Activated CD4-positive, alpha-beta T cell treated with anti-CD3 and anti-CD28 coated beads, Interleukin-2, amount 10 ng/mL, durations not matched to agents 24 days and 14 days (primary cell): Measurements from ENCODE around the gene LEMD2. TPM values are rescaled to one million over a fixed set of nuclear protein-coding genes. Genes with fewer than 3 reads are reported as not detected.

Experiments
- DNase-seq: peaks from one replicate; pipeline ENCODE4 v3.0.0; 2022
- H3K27ac Mint-ChIP-seq: one replicate; pipeline ENCODE4 v1.8.0; 2022; ENCODE audit warnings: mild to moderate bottlenecking, mixed read lengths
- H3K27me3 Mint-ChIP-seq: one replicate; pipeline ENCODE4 v1.8.0; 2022; ENCODE audit warnings: mixed read lengths
- H3K36me3 Mint-ChIP-seq: one replicate; pipeline ENCODE4 v1.8.0; 2022; ENCODE audit warnings: low read depth, mild to moderate bottlenecking, mixed read lengths
- H3K4me1 Mint-ChIP-seq: one replicate; pipeline ENCODE4 v1.8.0; 2021; ENCODE audit warnings: mixed read lengths
- H3K4me3 Mint-ChIP-seq: one replicate; pipeline ENCODE4 v1.8.0; 2022; ENCODE audit warnings: mild to moderate bottlenecking, moderate library complexity, mixed read lengths
- H3K9me3 Mint-ChIP-seq: one replicate; pipeline ENCODE4 v1.8.0; 2021; ENCODE audit warnings: mixed read lengths
- intact Hi-C: fragments of 100-400 bp; cut with micrococcal nuclease; formaldehyde crosslinking; loops from one replicate; pipeline ENCODE4 v1.15.1; 2023
- total RNA-seq: library from RNA; stranded (reverse); gene quantifications from 2 replicates; pipeline ENCODE4 v1.2.3, GENCODE V29; 2022

Gene LEMD2
- total RNA-seq, 1 donor from 2014 or later = 66.4 TPM

GRCh38 chr6:33769248-33769821 is 19.6 kb downstream of the LEMD2 start:
- intact Hi-C loops = loop anchor here (2.0 kb wide), 1 partner anchor 385 kb away; no protein-coding TSS in a partner anchor
- H3K9me3 Mint-ChIP-seq = no peaks in the 10 kb centered on the region
- no peak for DNase-seq
- peaks cover 17% of the 10 kb centered on the region for H3K4me1 Mint-ChIP-seq
- H3K36me3 Mint-ChIP-seq = peaks cover 11% of the 10 kb centered on the region
- no peak overlapping the region for H3K27ac Mint-ChIP-seq
- H3K27me3 Mint-ChIP-seq = peaks cover 5% of the 10 kb centered on the region
- H3K4me3 Mint-ChIP-seq = no peak overlapping the region

- Mint-ChIP-seq H3K9me3 (no peaks in the 10 kb centered on the region), H3K27me3 (peaks cover 5% of the 10 kb centered on the region), H3K4me3 (no peak overlapping the region), H3K27ac (peak overlapping the region; percentile 37), H3K4me1 (peaks cover 17% of the 10 kb centered on the region), H3K36me3 (peaks cover 11% of the 10 kb centered on the region)
- intact Hi-C loops = loop anchor here (2.0 kb wide), 1 partner anchor 386 kb away; no protein-coding TSS in a partner anchor
- peak; percentile 94 for DNase-seq
Measured at GRCh38 chr6:33768644-33769120, 20.2 kb downstream of the LEMD2 start.

- DNase-seq = no peak
- H3K9me3 Mint-ChIP-seq = no peaks in the 10 kb centered on the region
- H3K4me1 Mint-ChIP-seq = peaks cover 13% of the 10 kb centered on the region
- peaks cover 5% of the 10 kb centered on the region for H3K27me3 Mint-ChIP-seq
- H3K4me3 Mint-ChIP-seq = no peak overlapping the region
- intact Hi-C loops = no loop called here
- H3K36me3 Mint-ChIP-seq = peaks cover 5% of the 10 kb centered on the region
- H3K27ac Mint-ChIP-seq = no peak overlapping the region
Measured at GRCh38 chr6:33766921-33767907, 21.7 kb downstream of the LEMD2 start.

GRCh38 chr6:33765368-33765767 is 23.6 kb downstream of the LEMD2 start:
- intact Hi-C loops = no loop called here
- no peaks in the 10 kb centered on the region for H3K9me3 Mint-ChIP-seq

GRCh38 chr6:33764036-33764435 is 24.9 kb downstream of the LEMD2 start:
- Mint-ChIP-seq H3K9me3 (no peaks in the 10 kb centered on the region), H3K27me3 (peaks cover 7% of the 10 kb centered on the region), H3K36me3 (no peaks in the 10 kb centered on the region), H3K4me3 (no peak overlapping the region), H3K27ac (no peak overlapping the region), H3K4me1 (peaks cover 7% of the 10 kb centered on the region)
- intact Hi-C loops = loop anchor here (5.0 kb wide), 2 partner anchors 52 to 177 kb away; partner anchors contain the start of gene UQCC2
- DNase-seq = no peak

More at GRCh38 chr6:33765368-33765767, 23.6 kb downstream of the LEMD2 start:
- Mint-ChIP-seq H3K4me3 (no peak overlapping the region), H3K27ac (no peak overlapping the region), H3K4me1 (peaks cover 7% of the 10 kb centered on the region), H3K27me3 (peaks cover 5% of the 10 kb centered on the region), H3K36me3 (no peaks in the 10 kb centered on the region)
- no peak for DNase-seq

- no peaks in the 10 kb centered on the region for H3K9me3 Mint-ChIP-seq
- H3K4me1 Mint-ChIP-seq = peaks cover 4% of the 10 kb centered on the region
- H3K27ac Mint-ChIP-seq = no peak overlapping the region
- no peak for DNase-seq
- intact Hi-C loops = loop anchor here (5.0 kb wide), 2 partner anchors 51 to 176 kb away; partner anchors contain the start of gene UQCC2
- no peaks in the 10 kb centered on the region for H3K36me3 Mint-ChIP-seq
- no peak overlapping the region for H3K4me3 Mint-ChIP-seq
- H3K27me3 Mint-ChIP-seq = peaks cover 5% of the 10 kb centered on the region
Measured at GRCh38 chr6:33763483-33763882, 25.4 kb downstream of the LEMD2 start.

GRCh38 chr6:33762713-33763112 is 26.2 kb downstream of the LEMD2 start:
- Mint-ChIP-seq H3K4me1 (peaks cover 3% of the 10 kb centered on the region), H3K27me3 (peaks cover 7% of the 10 kb centered on the region), H3K27ac (no peak overlapping the region), H3K4me3 (no peak overlapping the region), H3K9me3 (no peaks in the 10 kb centered on the region), H3K36me3 (no peaks in the 10 kb centered on the region)
- intact Hi-C loops = loop anchor here (5.0 kb wide), 2 partner anchors 50 to 175 kb away; partner anchors contain the start of gene UQCC2
- DNase-seq = no peak

GRCh38 chr6:33761922-33762629 is 26.9 kb downstream of the LEMD2 start:
- Mint-ChIP-seq H3K4me1 (peaks cover 3% of the 10 kb centered on the region), H3K36me3 (no peaks in the 10 kb centered on the region), H3K9me3 (no peaks in the 10 kb centered on the region), H3K27me3 (peaks cover 5% of the 10 kb centered on the region), H3K4me3 (no peak overlapping the region), H3K27ac (no peak overlapping the region)
- intact Hi-C loops = loop anchor here (5.0 kb wide), 2 partner anchors 50 to 175 kb away; partner anchors contain the start of gene UQCC2
- DNase-seq = peak; percentile 83

- peaks cover 4% of the 10 kb centered on the region for H3K27me3 Mint-ChIP-seq
- H3K4me1 Mint-ChIP-seq = peaks cover 3% of the 10 kb centered on the region
- H3K27ac Mint-ChIP-seq = no peak overlapping the region
- DNase-seq = no peak
- no peaks in the 10 kb centered on the region for H3K9me3 Mint-ChIP-seq
- H3K36me3 Mint-ChIP-seq = no peaks in the 10 kb centered on the region
- H3K4me3 Mint-ChIP-seq = no peak overlapping the region
- intact Hi-C loops = loop anchor here (5.0 kb wide), 2 partner anchors 49 to 174 kb away; partner anchors contain the start of gene UQCC2
Measured at GRCh38 chr6:33761581-33761921, 27.4 kb downstream of the LEMD2 start.

- no peaks in the 10 kb centered on the region for H3K9me3 Mint-ChIP-seq
- no peak overlapping the region for H3K4me3 Mint-ChIP-seq
- no peaks in the 10 kb centered on the region for H3K36me3 Mint-ChIP-seq
- H3K4me1 Mint-ChIP-seq = peaks cover 3% of the 10 kb centered on the region
- peaks cover 4% of the 10 kb centered on the region for H3K27me3 Mint-ChIP-seq
- intact Hi-C loops = loop anchor here (5.0 kb wide), 2 partner anchors 48 to 173 kb away; partner anchors contain the start of gene UQCC2
- H3K27ac Mint-ChIP-seq = no peak overlapping the region
- no peak for DNase-seq
Measured at GRCh38 chr6:33759887-33760629, 28.9 kb downstream of the LEMD2 start.

- H3K9me3 Mint-ChIP-seq = no peaks in the 10 kb centered on the region
- H3K4me1 Mint-ChIP-seq = peaks cover 3% of the 10 kb centered on the region
- intact Hi-C loops = no loop called here
- no peak for DNase-seq
- H3K4me3 Mint-ChIP-seq = no peak overlapping the region
- no peak overlapping the region for H3K27ac Mint-ChIP-seq
- peaks cover 4% of the 10 kb centered on the region for H3K27me3 Mint-ChIP-seq
- H3K36me3 Mint-ChIP-seq = no peaks in the 10 kb centered on the region
Measured at GRCh38 chr6:33758815-33759216, 30.1 kb downstream of the LEMD2 start.

GRCh38 chr6:33757906-33758305 is 31.0 kb downstream of the LEMD2 start:
- Mint-ChIP-seq H3K4me3 (no peak overlapping the region), H3K27me3 (peaks cover 4% of the 10 kb centered on the region), H3K4me1 (peaks cover 3% of the 10 kb centered on the region), H3K27ac (no peak overlapping the region), H3K9me3 (no peaks in the 10 kb centered on the region), H3K36me3 (no peaks in the 10 kb centered on the region)
- intact Hi-C loops = no loop called here
- DNase-seq = no peak

GRCh38 chr6:33757113-33757512 is 31.8 kb downstream of the LEMD2 start:
- peaks cover 4% of the 10 kb centered on the region for H3K27me3 Mint-ChIP-seq
- H3K36me3 Mint-ChIP-seq = no peaks in the 10 kb centered on the region
- intact Hi-C loops = no loop called here
- no peak overlapping the region for H3K27ac Mint-ChIP-seq
- no peak overlapping the region for H3K4me3 Mint-ChIP-seq
- H3K9me3 Mint-ChIP-seq = no peaks in the 10 kb centered on the region
- H3K4me1 Mint-ChIP-seq = peaks cover under 1% of the 10 kb centered on the region
- DNase-seq = no peak
